ENCODE data around the gene KIAA0513. TPM values are rescaled to one million over a fixed set of nuclear protein-coding genes. Genes with fewer than 3 reads are reported as not detected.

KIAA0513 gene
- total and polyA plus RNA-seq, 10 of the 15 experiments (the other 5 are each of a cell fraction or from before 2014, with no cell fraction given) = 0.14 to 5.8 (median 2.0) TPM

DNA sequence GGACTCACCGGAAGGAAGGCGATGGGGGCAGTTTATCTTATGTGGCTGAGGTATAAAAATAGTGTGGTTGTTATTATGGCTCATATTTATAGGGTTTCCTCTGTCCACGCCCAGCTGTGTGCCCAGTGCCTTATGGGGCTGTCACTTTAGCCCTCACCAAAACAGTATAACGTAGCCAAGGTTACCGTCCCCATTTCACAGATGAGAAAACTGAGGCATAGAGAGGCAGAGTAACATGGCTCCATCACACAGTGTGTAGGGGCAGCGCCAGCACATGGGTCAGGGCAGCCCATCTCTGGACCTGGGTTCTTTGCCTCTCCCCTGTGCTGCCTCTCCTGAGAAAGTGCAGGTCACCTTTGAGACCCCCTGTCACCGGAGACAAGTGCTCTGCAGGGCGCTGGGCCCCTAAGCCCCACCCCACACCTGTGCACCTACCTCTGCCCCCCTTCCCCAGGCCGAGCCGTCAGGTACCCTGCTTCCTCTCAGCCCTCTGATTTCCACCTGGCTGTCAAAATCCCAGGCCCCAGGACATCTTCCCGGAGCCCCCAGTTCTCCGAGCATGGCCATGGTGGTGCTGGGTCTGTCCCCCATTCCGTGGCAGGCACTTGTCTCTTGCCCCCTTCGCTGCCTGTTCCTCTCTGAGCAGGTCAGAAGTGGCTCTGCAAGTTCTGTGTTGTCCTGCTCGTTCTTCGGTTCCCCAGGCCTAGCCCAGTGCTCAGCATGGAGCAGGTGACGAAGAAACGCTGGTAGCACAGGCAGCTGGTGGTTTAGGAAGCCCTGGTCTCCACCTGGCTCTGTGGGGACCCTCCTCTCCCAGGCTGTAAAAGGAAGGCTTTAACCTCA, 7.2 kb downstream of the KIAA0513 start:
- 55% methylated on average over 18 of the region's 18 CpGs for WGBS (ENCODE audit: insufficient coverage, insufficient replicate concordance, low lambda C conversion rate, missing lambda C conversion rate)

More for the DNA sequence above, 7.2 kb downstream of the KIAA0513 start:
- Histone ChIP-seq H3K36me3 (ENCODE audit: control insufficient read depth in 2 of 2, insufficient read depth in 2 of 2, low read length in 1 of 2) (no peaks in the 10 kb centered on the region; a peak in 1 of 4 replicates), H3K4me1 (ENCODE audit: control insufficient read depth, insufficient read depth, low read length) (peaks cover under 1% of the 10 kb centered on the region; the same call in 1 of the 2 replicates), H3K9me3 (replicated peaks; ENCODE audit: control insufficient read depth, insufficient read depth, low read length) (no peaks in the 10 kb centered on the region), H2AFZ (ENCODE audit: control insufficient read depth, low read depth, low read length) (no peak overlapping the region), H3K4me2 (ENCODE audit: control insufficient read depth, insufficient read depth) (no peak overlapping the region), H3K27ac (ENCODE audit: control insufficient read depth, insufficient read depth) (no peak overlapping the region), H3K27me3 (replicated peaks in 1 of 2; ENCODE audit: control insufficient read depth in 2 of 2, insufficient read depth in 2 of 2, low read length in 1 of 2) (no peaks in the 10 kb centered on the region), H4K20me1 (ENCODE audit: control insufficient read depth, insufficient read depth) (no peaks in the 10 kb centered on the region), H3K4me3 (no peak overlapping the region), H3K79me2 (ENCODE audit: control insufficient read depth, insufficient read depth, low read length) (no peaks in the 10 kb centered on the region), H3K9ac (ENCODE audit: control insufficient read depth, insufficient read depth, low read length) (no peak overlapping the region)
- SMC1A ChIA-PET (ENCODE audit: uncharacterized antibody, unreplicated experiment) = no interaction called here
- RAD21 ChIA-PET (ENCODE audit: unreplicated experiment) = no interaction called here
- no TSS peak for BruUV-seq (replicated peaks)
- FAIRE-seq = no peak
- POLR2A ChIA-PET = no interaction called here
- intact Hi-C loops (cut with micrococcal nuclease; ENCODE audit: unreplicated experiment) = no loop called here
- no peak for ATAC-seq
- TF ChIP-seq NFYA (IDR thresholded peaks at IDR 0.05; ENCODE audit: borderline replicate concordance, low read depth, low read length) = no peak
- TF ChIP-seq ESRRA (IDR thresholded peaks at IDR 0.05; ENCODE audit: low read length) = no peak
- TF ChIP-seq IKZF1 (conservative IDR thresholded peaks at IDR 0.05) = no peak
- TF ChIP-seq, protein P1, sequence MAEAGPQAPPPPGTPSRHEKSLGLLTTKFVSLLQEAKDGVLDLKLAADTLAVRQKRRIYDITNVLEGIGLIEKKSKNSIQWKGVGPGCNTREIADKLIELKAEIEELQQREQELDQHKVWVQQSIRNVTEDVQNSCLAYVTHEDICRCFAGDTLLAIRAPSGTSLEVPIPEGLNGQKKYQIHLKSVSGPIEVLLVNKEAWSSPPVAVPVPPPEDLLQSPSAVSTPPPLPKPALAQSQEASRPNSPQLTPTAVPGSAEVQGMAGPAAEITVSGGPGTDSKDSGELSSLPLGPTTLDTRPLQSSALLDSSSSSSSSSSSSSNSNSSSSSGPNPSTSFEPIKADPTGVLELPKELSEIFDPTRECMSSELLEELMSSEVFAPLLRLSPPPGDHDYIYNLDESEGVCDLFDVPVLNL (IDR thresholded peaks at IDR 0.05; ENCODE audit: low read depth, low read length) = no peak
- TF ChIP-seq CREB1 (IDR thresholded peaks at IDR 0.05; ENCODE audit: low read depth) = no peak
- TF ChIP-seq, protein P2, sequence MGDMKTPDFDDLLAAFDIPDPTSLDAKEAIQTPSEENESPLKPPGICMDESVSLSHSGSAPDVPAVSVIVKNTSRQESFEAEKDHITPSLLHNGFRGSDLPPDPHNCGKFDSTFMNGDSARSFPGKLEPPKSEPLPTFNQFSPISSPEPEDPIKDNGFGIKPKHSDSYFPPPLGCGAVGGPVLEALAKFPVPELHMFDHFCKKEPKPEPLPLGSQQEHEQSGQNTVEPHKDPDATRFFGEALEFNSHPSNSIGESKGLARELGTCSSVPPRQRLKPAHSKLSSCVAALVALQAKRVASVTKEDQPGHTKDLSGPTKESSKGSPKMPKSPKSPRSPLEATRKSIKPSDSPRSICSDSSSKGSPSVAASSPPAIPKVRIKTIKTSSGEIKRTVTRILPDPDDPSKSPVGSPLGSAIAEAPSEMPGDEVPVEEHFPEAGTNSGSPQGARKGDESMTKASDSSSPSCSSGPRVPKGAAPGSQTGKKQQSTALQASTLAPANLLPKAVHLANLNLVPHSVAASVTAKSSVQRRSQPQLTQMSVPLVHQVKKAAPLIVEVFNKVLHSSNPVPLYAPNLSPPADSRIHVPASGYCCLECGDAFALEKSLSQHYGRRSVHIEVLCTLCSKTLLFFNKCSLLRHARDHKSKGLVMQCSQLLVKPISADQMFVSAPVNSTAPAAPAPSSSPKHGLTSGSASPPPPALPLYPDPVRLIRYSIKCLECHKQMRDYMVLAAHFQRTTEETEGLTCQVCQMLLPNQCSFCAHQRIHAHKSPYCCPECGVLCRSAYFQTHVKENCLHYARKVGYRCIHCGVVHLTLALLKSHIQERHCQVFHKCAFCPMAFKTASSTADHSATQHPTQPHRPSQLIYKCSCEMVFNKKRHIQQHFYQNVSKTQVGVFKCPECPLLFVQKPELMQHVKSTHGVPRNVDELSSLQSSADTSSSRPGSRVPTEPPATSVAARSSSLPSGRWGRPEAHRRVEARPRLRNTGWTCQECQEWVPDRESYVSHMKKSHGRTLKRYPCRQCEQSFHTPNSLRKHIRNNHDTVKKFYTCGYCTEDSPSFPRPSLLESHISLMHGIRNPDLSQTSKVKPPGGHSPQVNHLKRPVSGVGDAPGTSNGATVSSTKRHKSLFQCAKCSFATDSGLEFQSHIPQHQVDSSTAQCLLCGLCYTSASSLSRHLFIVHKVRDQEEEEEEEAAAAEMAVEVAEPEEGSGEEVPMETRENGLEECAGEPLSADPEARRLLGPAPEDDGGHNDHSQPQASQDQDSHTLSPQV (IDR thresholded peaks at IDR 0.05) = no peak
- TF ChIP-seq, protein P3, sequence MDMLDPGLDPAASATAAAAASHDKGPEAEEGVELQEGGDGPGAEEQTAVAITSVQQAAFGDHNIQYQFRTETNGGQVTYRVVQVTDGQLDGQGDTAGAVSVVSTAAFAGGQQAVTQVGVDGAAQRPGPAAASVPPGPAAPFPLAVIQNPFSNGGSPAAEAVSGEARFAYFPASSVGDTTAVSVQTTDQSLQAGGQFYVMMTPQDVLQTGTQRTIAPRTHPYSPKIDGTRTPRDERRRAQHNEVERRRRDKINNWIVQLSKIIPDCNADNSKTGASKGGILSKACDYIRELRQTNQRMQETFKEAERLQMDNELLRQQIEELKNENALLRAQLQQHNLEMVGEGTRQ (IDR thresholded peaks at IDR 0.05; ENCODE audit: borderline replicate concordance, low read depth, low read length) = no peak
- DNase-seq (ENCODE audit: low read depth, low spot score) = no peak
- CTCF ChIA-PET = interaction anchor here (1.2 kb wide), 1 partner anchor 64 kb away, joined by 3 read pairs; no protein-coding TSS in a partner anchor
- in situ Hi-C loops (cut with MboI) = no loop called here

Data from GM12878 (cell line).